Measurements from ENCODE around the gene COL23A1.

The COL23A1 gene

DNA sequence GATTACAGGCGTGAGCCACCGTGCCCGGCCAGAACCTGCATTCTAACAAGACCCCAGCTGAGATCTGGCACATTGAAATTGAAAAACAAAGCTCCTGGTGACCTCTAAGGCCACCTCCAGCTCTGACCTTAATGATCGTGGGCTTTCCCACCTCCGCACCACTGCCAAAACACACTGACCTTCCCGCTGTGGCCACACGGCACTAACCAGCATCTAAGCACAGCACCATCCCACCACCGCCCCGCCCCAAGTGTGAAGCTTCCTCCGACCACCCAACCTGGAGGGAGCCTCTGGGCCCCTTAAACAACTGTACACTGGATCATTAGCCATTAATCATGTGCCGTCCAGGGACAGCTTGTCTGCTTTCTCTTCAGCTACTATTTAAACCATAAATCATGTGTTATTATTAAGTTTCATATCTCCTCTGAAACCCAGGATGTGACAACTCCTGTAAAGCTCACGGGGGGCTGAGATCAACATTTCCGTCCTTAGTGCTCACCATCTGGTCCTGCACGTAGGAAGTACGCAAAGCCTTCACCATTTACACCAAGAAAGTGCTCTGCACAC, 80.6 kb downstream of the COL23A1 start:
- no peak for TF ChIP-seq CTCF (IDR thresholded peaks at IDR 0.05; ENCODE audit: low read depth, low read length, missing control alignments)
- no peak for DNase-seq (ENCODE audit: low read depth)

DNA sequence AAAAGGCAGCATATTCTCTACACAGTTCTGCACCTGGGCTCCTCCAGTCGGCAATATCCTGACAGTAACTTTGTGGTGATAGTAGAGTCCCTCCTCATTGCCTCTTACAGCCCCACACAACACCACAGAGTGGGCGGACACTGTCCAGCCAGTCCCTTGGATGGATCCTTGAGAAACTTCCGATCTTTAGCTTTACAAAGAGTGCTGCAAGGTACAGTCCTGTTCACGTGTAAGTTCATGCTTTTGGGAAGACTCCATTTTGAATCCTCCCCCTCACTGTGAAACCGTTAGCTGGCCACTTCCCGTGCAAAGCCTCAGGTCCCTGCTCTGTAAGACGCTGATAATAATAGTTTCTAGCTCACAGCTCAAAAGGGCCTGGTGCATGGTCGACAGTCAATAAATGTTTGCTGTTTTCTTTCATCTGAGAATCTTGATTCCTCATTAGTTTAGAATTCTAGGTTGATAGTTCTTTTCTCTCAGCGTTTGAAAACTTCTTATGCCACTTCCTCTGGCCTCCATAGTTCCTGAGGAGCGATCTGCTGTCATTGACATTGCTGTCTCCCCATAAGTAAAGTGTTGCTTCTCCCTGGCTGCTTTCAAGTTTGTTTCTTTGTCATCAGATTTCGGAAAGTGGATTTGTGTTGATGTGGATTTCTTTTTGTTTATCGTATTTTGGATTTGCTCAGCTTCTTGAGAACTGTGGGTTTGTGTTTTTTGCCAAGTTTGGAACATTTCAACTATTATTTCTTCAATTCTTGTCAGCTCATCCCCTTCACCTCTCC, 82.9 kb downstream of the COL23A1 start:
- no peak for DNase-seq (ENCODE audit: low read depth)
- H3K4me3 ChIP-seq (ENCODE audit: low read depth, low read length): no peak overlapping the region
- no peak for TF ChIP-seq CTCF (IDR thresholded peaks at IDR 0.05; ENCODE audit: low read depth, low read length, missing control alignments)

More for the DNA sequence above, 80.6 kb downstream of the COL23A1 start:
- no peak overlapping the region for H3K4me3 ChIP-seq (ENCODE audit: low read depth, low read length)

DNA sequence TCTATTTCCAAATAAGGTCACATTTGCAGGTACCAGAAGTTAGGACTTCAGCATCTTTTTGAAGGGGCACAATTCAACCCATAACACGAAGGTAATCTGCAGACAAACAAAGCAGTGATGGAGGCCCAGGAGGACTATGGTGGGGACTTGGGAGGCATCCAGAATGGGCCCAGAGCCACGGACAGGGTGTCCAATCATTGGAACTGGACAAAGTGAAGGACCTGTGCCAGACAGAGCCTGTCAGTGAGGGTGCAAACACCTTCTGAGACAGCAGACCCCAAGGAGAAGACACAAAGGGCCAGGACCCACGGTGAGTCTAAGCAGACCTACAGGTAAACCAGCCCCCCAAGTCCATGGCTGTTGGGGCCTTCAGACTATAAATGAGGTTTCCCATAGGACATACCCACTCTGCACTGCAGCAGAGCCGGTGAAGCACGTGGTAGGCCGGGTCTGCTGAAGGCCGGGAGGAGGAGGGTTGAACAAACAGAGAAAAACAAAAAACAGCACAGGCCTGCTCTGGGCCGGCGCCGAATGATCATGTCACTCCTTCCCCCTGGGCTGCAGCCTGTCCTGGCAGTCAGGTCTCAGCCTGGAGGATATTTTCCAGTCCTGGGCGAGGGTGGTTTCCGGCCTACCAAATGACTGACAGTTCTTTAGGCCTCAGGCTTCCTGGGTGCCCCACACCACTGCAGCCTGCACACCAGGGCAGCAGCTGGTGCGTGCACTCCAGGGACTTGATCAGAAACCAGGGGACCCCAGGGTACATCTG, 84.4 kb downstream of the COL23A1 start:
- no peak for TF ChIP-seq CTCF (IDR thresholded peaks at IDR 0.05; ENCODE audit: low read depth, low read length, missing control alignments)
- H3K4me3 ChIP-seq (ENCODE audit: low read depth, low read length): no peak overlapping the region
- no peak for DNase-seq (ENCODE audit: low read depth)

DNA sequence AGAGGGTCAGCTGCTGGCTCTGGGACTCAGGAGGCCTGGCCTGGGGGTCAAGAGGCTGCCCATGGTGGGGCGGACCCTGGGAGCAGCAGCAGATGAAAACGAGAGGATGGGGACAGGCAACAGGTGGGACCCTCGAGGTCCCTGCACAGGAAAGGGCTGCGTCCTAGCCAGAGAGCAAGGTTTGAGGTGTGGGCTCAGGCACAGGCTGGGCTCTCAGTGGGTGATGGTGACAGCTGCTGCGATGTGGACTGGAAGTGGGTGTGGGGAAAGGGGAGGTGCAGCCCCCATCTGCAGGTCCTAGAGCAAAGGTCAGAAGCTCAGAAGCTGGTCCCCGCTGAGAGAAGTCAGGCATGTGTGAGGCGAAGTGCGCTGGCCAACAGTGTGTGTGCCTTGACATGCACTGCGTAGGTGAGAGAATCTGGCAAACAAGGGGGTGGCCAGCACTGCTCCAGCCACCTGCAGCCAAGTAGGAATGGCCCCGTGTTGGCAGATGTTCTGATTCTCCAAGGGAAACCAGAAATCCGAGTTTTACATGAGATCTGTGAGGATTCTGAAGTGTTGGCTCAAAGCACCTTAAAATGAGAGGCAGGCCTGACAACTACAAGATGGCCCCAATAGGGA, 85.7 kb downstream of the COL23A1 start:
- DNase-seq (ENCODE audit: low read depth): no peak
- TF ChIP-seq CTCF (IDR thresholded peaks at IDR 0.05; ENCODE audit: low read depth, low read length, missing control alignments): no peak
- no peak overlapping the region for H3K4me3 ChIP-seq (ENCODE audit: low read depth, low read length)

GRCh38 chr5:178502401-178503100, 87.6 kb downstream of the COL23A1 start:
- no peak for TF ChIP-seq CTCF (IDR thresholded peaks at IDR 0.05; ENCODE audit: low read depth, low read length, missing control alignments)
- no peak for DNase-seq (ENCODE audit: low read depth)
- no peak overlapping the region for H3K4me3 ChIP-seq (ENCODE audit: low read depth, low read length)

- no peak for DNase-seq (ENCODE audit: low read depth)
- H3K4me3 ChIP-seq (ENCODE audit: low read depth, low read length): no peak overlapping the region
- TF ChIP-seq CTCF (IDR thresholded peaks at IDR 0.05; ENCODE audit: low read depth, low read length, missing control alignments): no peak
Observed at GRCh38 chr5:178499352-178499751, 90.8 kb downstream of the COL23A1 start.
